Spleen (tissue), 7 donors: Measurements from ENCODE around the gene RXRB.

Experiments
- CTCF ChIP-seq, 11 experiments: fragments of 200-600 bp in 7 of 11; fragments of 450-650 bp in 4 of 11; sonication (generic) in 4 of 11; IDR thresholded peaks in 8 of 11; conservative IDR thresholded peaks in 3 of 11; 1 replicate in 7 of 11; 2 replicates in 4 of 11; pipeline versions ENCODE4 v1.4.0 to v1.8.0; 2016 to 2021; ENCODE audit warnings: antibody characterized with exemption in 11 of 11, inconsistent platforms in 4 of 11, mild to moderate bottlenecking in 1 of 11
- POLR2A ChIP-seq, 3 donors: fragments of 450-650 bp; IDR thresholded peaks; one replicate each; pipeline ENCODE4 v1.5.1; 2017; ENCODE audit warnings: antibody characterized with exemption in 3 of 3, mild to moderate bottlenecking in 1 of 3
- POLR2AphosphoS5 ChIP-seq, 3 donors: sonication (generic); formaldehyde crosslinking; IDR thresholded peaks; one replicate each; pipeline ENCODE4 v1.5.1; 2017; ENCODE audit warnings: antibody characterized with exemption in 3 of 3
- donor health status: DM: no; HTN: no; CAD: no; lungs with moderate emphysema.
- donor health status: DM: no; HTN: no; CAD: no.
- donor health status: DM: no; HTN: no; CAD: no.

- TF ChIP-seq CTCF (IDR thresholded peaks at IDR 0.05 in 8 of 11, conservative IDR thresholded peaks at IDR 0.05 in 3 of 11) (no peak), POLR2A (IDR thresholded peaks at IDR 0.05) (no peak), POLR2AphosphoS5 (IDR thresholded peaks at IDR 0.05) (no peak)
Observed at GRCh38 chr6:33198853-33199436, 1.5 kb downstream of the RXRB start.
